Upper lobe of left lung (tissue), 4 donors: ENCODE data around the gene MMP12.

Experiments
- POLR2AphosphoS5 ChIP-seq, 2 donors: sonication (generic); formaldehyde crosslinking; IDR thresholded peaks; one replicate each; pipeline ENCODE4 v1.5.1; 2017; ENCODE audit warnings: antibody characterized with exemption in 2 of 2
- TF ChIP-seq, protein P1 (sequence below), 6 experiments: fragments of 450-650 bp in 4 of 6; fragments of 200-600 bp in 2 of 6; sonication (generic) in 2 of 6; IDR thresholded peaks; one replicate each; pipeline ENCODE4 v1.5.1; 2016 to 2019; ENCODE audit warnings: antibody characterized with exemption in 6 of 6

DNA sequence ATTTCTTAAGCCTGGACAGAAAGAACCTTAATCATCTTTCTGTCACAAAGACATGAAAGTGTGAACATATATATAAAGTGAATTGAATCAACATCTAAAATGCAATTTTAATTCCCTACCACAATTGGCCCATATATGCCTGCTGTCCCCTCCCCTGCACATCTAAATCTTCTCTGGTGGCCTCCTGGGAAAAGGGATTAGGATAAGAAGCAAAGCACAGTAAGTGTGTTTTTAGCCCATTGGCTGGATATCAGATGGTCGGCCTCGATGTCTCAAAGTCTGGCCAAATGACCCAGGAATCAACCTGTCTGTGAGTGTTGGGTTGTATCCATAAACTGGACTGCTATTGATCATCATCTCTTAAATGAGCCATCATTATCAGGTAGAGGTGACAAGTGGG, 37.1 kb downstream of the MMP12 start:
- no peak for TF ChIP-seq POLR2AphosphoS5 (IDR thresholded peaks at IDR 0.05)
- TF ChIP-seq, protein P1, sequence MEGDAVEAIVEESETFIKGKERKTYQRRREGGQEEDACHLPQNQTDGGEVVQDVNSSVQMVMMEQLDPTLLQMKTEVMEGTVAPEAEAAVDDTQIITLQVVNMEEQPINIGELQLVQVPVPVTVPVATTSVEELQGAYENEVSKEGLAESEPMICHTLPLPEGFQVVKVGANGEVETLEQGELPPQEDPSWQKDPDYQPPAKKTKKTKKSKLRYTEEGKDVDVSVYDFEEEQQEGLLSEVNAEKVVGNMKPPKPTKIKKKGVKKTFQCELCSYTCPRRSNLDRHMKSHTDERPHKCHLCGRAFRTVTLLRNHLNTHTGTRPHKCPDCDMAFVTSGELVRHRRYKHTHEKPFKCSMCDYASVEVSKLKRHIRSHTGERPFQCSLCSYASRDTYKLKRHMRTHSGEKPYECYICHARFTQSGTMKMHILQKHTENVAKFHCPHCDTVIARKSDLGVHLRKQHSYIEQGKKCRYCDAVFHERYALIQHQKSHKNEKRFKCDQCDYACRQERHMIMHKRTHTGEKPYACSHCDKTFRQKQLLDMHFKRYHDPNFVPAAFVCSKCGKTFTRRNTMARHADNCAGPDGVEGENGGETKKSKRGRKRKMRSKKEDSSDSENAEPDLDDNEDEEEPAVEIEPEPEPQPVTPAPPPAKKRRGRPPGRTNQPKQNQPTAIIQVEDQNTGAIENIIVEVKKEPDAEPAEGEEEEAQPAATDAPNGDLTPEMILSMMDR (IDR thresholded peaks at IDR 0.05): no peak
